A204.1 (cell line): ENCODE results near the gene MYL10.

Source experiments
- FAIRE-seq: peaks from 2 replicates; lab custom pipeline; 2012; peaks lifted over from hg19 to GRCh38; lab: Jason Lieb, UNC

The MYL10 gene

GRCh38 chr7:101595766-101596537, 33.1 kb downstream of the MYL10 start:
- FAIRE-seq, result no peak

DNA sequence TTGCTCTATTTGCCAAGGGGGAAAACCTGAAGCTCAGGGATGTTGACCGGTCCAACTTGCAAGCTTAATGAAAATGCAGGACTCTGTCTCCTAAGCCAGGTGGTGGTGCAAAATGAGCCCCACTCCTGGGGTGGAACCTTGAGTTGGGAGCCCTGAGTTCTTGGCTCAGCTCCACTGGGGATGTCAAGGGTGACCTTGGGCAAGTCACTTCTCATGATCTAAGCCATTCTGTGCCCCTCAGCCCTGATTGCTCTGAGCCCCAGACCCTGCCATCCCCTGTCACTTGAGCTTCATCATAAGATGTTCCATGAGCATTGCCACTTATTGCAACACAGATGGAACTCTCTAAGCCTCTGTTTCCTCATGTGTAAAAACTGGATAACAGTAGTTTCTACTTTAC, 33.9 kb downstream of the MYL10 start:
- FAIRE-seq, result no peak

DNA sequence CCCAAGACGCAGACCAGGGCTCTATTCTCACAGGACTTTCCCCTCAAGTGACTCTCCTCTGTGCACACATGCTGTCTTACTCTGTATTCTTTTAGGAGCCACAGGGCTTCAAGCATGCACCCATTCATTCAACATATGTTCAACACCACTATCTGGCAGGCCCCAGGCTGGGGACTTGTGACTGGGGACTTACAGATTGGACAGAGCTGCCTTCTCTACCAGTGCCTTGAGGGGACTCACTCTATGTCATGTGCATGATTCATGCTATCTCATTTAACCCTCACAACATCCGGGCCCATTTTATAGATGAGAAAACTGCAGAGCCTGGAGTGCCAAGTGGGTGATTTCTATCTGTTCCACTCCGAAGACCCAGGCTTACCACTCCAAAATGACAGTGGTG, 34.3 kb downstream of the MYL10 start:
- FAIRE-seq, result no peak

DNA sequence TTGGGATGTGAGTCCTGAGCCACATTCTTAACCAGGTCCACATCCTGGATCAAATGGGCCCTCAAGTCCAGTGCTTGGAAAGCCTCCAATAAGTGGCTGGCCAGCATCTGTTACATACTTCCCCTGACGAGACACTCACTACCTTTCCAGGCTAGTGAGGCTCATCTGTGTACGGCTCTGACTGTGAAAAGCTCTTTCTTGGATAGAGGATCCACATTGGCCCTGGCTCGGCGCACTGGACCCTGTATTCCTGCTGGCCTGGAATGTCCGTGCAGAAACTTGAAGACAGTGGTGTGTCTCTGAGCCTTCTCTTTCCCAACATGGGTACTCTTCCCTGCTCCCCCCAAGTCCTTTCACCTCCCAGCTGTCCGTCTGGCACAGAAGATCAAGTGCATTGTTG, 35.5 kb downstream of the MYL10 start:
- no peak for FAIRE-seq

DNA sequence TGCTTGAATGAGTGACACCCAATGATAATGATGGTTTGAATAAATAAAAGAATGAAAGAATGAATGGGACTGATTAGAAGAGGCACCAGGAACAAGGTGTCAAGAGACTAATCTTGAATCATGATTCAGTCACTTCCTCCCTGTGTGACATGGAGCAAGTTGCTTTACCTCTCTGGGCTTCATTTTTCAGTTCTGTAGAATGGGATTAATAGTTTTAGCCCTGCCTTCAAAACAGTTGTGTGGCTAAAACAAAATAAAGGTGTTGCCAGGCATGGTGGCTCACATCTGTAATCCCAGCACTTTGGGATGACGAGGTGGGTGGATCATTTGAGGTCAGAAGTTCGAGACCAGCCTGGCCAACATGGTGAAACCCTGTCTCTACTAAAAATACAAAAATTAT, 37.6 kb downstream of the MYL10 start:
- no peak for FAIRE-seq

- FAIRE-seq, result no peak
These were observed 38.2 kb downstream of the MYL10 start for GRCh38 chr7:101590663-101591435.

DNA sequence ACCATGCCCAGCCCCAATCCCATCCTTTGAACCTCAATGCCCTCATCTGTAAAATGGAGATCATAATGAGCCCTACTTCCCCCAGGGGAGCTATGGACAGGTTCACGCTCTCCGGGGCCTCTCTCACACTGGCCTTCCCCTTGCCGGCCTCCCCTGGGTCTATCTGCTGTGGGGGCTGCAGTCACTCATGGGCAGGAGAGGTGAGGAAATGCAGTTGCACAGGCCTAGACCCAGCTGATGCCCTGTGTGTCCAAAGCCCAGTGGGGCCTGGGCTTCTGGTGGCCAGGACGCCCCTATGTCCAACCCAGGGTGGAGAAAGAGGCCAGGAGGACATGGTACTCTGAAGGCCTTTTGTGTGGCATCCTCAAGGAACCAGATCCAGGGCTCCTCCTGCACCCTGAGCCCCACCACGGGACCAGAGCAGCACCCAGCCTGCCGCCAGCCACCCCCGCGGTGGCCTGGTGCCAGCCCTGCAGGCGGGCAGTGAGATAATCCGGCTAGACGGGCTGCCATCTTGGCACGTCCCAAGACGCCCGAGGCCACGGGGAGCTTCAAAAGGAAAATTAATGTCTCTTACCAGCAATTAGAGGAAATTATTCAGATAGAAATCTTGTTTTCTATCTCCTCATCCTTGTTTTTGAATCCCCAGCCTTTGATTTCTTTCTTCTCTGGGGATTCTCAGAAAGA, 39.0 kb downstream of the MYL10 start:
- FAIRE-seq, result no peak

DNA sequence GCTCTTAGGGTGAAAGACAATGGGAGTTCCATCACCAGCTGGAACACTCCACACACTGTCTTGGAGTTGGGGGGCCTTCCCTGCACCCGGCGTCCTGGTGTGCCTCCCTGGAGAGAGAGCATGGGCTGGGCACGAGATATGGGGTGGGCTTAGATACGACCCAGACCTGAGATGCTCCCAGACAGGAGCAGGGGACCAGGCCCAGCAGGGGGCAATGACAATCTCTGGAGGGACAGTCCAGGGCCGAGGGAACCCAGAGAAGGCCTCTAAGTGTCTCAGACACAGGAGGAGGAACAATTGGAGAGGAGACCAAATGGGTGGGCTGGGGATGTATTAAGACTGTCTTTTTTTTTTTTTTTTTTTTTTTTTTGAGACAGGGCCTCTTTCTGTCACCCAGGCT, 40.0 kb downstream of the MYL10 start:
- FAIRE-seq, result no peak

GRCh38 chr7:101588131-101588935, 40.8 kb downstream of the MYL10 start:
- no peak for FAIRE-seq

DNA sequence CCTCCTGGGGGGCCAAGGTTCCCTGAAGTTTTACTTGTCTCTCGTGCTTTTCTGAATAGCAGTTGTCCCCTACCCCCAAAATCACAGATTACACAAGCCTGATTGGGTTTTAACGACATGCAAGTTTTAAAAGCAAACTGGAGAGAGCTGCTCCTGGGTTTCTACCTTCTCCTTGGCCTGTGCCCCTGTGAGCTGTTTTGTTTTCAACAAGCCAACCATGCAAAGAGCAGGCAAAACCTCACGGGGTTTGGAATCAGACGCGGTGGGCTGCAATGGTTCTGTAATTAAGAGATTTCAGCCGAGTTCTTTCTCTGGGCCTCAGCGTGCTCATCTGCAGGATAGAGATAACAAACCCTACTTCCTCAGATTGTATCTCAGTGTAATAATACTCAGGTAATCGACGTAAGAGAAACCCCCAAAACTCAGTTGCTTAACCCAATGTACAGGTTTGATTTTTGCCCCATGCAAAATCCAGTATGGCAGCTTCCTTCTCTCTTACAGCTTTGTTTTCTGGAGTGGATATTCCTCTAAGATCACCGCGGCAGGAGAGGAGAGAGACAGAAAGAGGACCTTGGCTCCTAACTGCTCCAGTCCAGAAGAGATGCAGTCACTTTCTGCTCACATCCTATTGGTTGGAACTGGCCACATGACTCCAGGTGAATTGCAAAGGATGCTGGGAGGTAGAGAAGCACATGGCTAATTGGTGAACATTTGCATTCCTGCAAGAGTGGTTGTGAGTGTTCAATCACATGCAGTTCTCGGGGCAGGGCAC, 42.0 kb downstream of the MYL10 start:
- no peak for FAIRE-seq

DNA sequence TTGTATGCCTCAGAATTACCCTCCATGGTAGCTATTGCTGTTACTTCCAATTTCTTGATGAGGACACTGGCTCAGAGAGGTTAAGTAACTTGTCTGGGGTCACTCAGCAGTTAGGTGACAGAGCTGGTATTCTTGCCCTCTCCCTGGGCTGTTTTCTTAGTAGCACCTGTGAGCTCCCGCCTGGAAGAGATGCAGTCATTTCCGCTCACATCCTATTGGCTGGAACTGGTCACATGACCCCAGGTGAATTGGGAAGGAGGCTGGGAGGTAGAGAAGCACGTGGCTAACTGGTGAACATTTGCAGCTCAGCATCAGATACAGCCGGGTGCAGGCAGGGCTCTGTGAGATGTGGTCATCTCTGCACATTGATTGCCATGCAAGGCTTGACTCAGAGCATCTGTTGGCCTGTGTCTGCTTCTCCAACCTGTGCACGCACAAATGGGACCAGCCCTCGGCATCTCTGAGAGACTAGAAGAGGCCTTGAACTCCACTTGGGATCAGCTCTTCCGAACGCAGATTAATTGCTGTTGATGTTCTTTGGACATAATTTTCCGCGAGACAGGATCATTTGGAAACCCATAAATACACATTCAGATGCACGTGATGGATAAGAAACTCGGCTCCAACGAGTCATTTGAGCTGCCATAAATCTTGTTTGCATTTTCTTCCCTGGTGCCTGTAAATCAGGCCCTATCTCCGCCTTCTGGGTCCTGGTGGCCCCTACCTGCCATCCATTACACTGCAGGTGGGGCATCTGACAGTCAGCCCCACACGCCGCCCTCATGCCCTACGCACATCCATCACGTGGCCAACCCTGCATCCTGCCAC, 42.8 kb downstream of the MYL10 start:
- FAIRE-seq, result no peak

DNA sequence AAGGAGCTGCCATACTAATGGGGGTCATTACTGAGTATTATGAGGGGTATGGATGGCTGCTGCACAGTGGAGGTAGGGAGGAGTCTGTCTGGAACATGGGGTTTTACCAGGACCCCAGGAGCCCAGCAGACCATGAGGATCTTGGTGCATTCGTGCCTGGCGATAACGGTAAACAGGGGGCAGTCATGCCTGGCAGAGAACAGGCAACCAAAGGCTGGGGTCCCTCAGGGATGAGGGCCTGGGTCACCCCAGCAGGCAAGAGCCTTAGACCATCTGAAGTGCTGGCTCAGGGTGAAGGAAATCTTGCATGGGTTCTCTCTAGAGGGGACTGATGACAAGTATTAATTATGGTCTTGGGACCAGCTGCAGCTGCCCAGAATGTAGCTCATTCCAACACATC, 46.1 kb downstream of the MYL10 start:
- no peak for FAIRE-seq

GRCh38 chr7:101581891-101582290, 47.2 kb downstream of the MYL10 start:
- FAIRE-seq, result no peak

GRCh38 chr7:101580596-101580995, 48.5 kb downstream of the MYL10 start:
- no peak for FAIRE-seq

DNA sequence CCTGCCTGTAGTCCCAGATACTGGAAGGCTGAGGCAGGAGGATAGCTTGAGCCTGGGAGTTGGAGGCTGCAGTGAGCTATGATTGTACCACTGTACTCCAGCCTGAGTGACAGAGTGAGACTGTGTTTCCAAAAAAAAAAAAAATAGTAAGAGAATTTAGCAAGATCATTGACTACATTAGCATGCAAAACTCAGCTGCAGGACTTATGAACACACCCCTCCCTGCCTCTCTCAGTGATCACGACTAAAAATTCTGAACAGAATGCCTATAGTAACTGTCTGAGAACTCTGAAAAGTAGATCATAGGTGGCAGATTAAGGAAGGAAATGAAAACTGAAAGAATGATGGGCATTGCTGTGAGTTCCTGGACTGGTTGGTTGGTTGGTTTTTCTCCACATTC, 50.5 kb downstream of the MYL10 start:
- FAIRE-seq, result no peak

GRCh38 chr7:101576998-101577397, 52.1 kb downstream of the MYL10 start:
- no peak for FAIRE-seq

- FAIRE-seq, result no peak
These were observed 53.4 kb downstream of the MYL10 start for GRCh38 chr7:101575721-101576120.

DNA sequence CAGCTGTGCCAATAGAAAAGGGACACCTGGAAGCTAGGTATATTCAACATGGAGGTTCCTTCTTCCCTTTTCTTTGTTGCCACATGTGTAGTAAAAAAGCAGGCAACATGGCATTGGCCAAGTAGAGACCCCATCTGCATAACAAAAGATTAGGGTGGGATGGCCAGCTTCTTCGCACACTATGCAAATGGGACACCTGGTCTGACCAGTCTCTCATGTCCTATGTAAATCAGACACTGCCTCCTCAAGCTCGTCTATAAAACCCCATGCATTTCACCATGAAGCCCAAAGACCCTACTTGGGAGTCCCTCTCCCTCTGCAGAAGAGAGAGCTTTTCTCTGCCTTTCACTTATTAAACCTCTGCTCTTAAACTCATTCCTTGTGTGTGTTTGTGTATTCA, 53.9 kb downstream of the MYL10 start:
- no peak for FAIRE-seq

DNA sequence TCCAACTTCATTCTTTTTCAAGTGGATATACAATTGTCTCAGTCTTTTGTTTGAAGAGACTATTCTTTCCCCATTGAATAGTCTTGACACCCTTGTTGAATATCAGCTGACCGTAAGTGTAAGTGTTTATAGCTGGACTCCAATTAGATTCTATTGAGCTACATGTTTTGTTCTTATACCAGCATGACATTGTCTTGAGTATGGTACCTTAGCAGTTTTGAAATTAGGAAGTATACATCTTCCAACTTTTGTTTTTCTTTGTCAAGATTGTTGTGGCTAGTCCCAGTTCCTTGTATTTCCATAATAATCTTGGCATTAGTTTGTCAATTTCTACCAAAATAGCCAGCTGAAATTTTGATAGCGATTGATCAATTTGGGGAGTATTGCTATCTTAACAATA, 56.9 kb downstream of the MYL10 start:
- FAIRE-seq, result no peak

DNA sequence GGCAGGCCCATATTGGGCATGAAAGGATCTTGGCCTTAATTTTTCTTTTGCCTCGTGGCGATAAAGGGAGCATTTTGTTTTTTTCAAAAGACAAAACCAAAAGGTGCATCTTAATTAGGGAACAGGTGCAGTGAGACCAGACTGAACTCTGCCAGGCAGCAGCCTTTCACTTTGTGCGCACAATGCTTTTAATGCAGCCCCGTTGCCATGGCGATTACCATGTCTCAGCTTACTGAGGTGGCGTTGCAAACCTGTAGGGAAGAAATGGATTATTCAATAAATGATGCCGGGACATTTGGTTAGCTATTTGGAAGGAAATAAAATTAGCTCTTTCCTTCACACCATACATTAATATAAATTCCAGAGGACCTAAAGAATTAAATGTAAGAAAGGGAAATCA, 61.9 kb downstream of the MYL10 start:
- no peak for FAIRE-seq
